Midbrain (tissue), 1 donor: ENCODE results near the gene OR1E2.
"Not testable (repeated sequence)": the region's sequence is repeated elsewhere in the genome, so short reads cannot be mapped to it uniquely, and the experiment has no call there.

Source experiments
- DNase-seq: peaks from one replicate; lab custom pipeline; 2025; lab: John Stamatoyannopoulos, UW

Gene OR1E2

GRCh38 chr17:3433741-3434140, at the start of gene OR1E2:
Gene OR1E2, minus strand, starts transcription at chr17:3433841. Its CDS starts 0 bp downstream, at chr17:3433841.
- DNase-seq = no peak

- no peak for DNase-seq
Observed at GRCh38 chr17:3482852-3483251, 49.2 kb upstream of the OR1E2 start.

- DNase-seq = no peak
Observed at GRCh38 chr17:3479988-3480387, 46.3 kb upstream of the OR1E2 start.

- DNase-seq = peak; percentile 51
Observed at GRCh38 chr17:3475812-3476610, 42.4 kb upstream of the OR1E2 start, which contains the start of gene ASPA. Gene ASPA, plus strand, starts transcription at chr17:3475997. Its CDS starts 163 bp downstream, at chr17:3476160.

GRCh38 chr17:3475251-3475685, 41.6 kb upstream of the OR1E2 start:
- peak; percentile 59 for DNase-seq

GRCh38 chr17:3474212-3474611, 40.6 kb upstream of the OR1E2 start:
- peak; percentile 36 for DNase-seq

- DNase-seq = no peak
Observed at GRCh38 chr17:3472137-3472536, 38.5 kb upstream of the OR1E2 start.

GRCh38 chr17:3471599-3471998, 38.0 kb upstream of the OR1E2 start, which contains the start of gene SPATA22:
Gene SPATA22, minus strand, starts transcription at chr17:3471819. Its CDS starts 2,494 bp downstream, at chr17:3469325.
- DNase-seq = no peak

GRCh38 chr17:3469529-3469928, 35.9 kb upstream of the OR1E2 start:
- DNase-seq = no peak

- DNase-seq = not testable (repeated sequence)
Observed at GRCh38 chr17:3466355-3466754, 32.7 kb upstream of the OR1E2 start.

GRCh38 chr17:3448059-3448665, 14.5 kb upstream of the OR1E2 start:
- DNase-seq = no peak

GRCh38 chr17:3447625-3448024, 14.0 kb upstream of the OR1E2 start:
- no peak for DNase-seq

GRCh38 chr17:3440451-3440850, 6.8 kb upstream of the OR1E2 start:
- no peak for DNase-seq

- DNase-seq = no peak
Observed at GRCh38 chr17:3438368-3438767, 4.7 kb upstream of the OR1E2 start.

- DNase-seq = not testable (repeated sequence)
Observed at GRCh38 chr17:3433215-3433614, 426 bp downstream of the OR1E2 start.

GRCh38 chr17:3418222-3418621, 15.4 kb downstream of the OR1E2 start:
- no peak for DNase-seq

- no peak for DNase-seq
Observed at GRCh38 chr17:3415610-3416009, 18.0 kb downstream of the OR1E2 start.

GRCh38 chr17:3412216-3412615, 21.4 kb downstream of the OR1E2 start:
- not testable (repeated sequence) for DNase-seq

- DNase-seq = no peak
Observed at GRCh38 chr17:3411070-3411469, 22.6 kb downstream of the OR1E2 start, which contains the start of gene OR3A3. Gene OR3A3, plus strand, starts transcription at chr17:3411370.

- DNase-seq = not testable (repeated sequence)
Observed at GRCh38 chr17:3403856-3404255, 29.8 kb downstream of the OR1E2 start.

GRCh38 chr17:3401786-3402185, 31.9 kb downstream of the OR1E2 start:
- DNase-seq = no peak

GRCh38 chr17:3400055-3400454, 33.6 kb downstream of the OR1E2 start:
- DNase-seq = no peak

- no peak for DNase-seq
Observed at GRCh38 chr17:3398310-3398709, 35.3 kb downstream of the OR1E2 start, which contains the start of gene OR1E1. Gene OR1E1, minus strand, starts transcription at chr17:3398410. Its CDS starts 0 bp downstream, at chr17:3398410.
